Adrenal gland (tissue), 5 donors: ENCODE data around the gene KIR3DL1.
"Not testable (repeated sequence)": the region's sequence is repeated elsewhere in the genome, so short reads cannot be mapped to it uniquely, and the experiment has no call there.

Source experiments
- POLR2A ChIP-seq, 2 donors: fragments of 450-650 bp; IDR thresholded peaks; one replicate each; pipeline ENCODE4 v1.6.1; 2017; ENCODE audit warnings: antibody characterized with exemption in 2 of 2, mild to moderate bottlenecking in 2 of 2, moderate library complexity in 1 of 2
- TF ChIP-seq, protein P1 (sequence below), 6 experiments: fragments of 450-650 bp in 4 of 6; fragments of 200-600 bp in 2 of 6; sonication (generic) in 1 of 6; IDR thresholded peaks; 1 replicate in 5 of 6; 2 replicates in 1 of 6; pipeline versions ENCODE4 v1.5.1 to v1.8.0; 2016 to 2021; ENCODE audit warnings: antibody characterized with exemption in 6 of 6, mild to moderate bottlenecking in 2 of 6, moderate library complexity in 1 of 6
- donor health status: DM: no; HTN: no; CAD: no.

DNA sequence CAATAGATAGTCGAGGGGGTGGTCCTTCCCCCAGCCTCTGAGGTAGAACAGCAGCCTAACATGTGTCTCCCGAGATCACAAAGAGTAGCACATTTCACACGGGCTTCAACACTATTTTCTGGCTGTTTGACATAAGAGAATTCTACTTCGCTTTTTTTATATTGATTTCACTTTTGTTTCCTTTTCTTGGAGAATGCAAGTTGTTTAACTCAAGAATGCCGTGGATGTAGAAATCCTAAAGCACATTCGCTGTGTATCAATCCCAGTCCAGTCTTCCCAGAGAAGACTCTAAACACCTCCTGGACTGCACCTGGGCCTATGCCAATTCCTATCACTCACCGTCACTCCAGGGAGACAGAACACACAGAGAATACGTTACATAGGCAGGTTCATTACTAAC lies 11.8 kb downstream of the KIR3DL1 start:
- not testable (repeated sequence) for TF ChIP-seq POLR2A (IDR thresholded peaks at IDR 0.05)
- TF ChIP-seq, protein P1, sequence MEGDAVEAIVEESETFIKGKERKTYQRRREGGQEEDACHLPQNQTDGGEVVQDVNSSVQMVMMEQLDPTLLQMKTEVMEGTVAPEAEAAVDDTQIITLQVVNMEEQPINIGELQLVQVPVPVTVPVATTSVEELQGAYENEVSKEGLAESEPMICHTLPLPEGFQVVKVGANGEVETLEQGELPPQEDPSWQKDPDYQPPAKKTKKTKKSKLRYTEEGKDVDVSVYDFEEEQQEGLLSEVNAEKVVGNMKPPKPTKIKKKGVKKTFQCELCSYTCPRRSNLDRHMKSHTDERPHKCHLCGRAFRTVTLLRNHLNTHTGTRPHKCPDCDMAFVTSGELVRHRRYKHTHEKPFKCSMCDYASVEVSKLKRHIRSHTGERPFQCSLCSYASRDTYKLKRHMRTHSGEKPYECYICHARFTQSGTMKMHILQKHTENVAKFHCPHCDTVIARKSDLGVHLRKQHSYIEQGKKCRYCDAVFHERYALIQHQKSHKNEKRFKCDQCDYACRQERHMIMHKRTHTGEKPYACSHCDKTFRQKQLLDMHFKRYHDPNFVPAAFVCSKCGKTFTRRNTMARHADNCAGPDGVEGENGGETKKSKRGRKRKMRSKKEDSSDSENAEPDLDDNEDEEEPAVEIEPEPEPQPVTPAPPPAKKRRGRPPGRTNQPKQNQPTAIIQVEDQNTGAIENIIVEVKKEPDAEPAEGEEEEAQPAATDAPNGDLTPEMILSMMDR (IDR thresholded peaks at IDR 0.05), result not testable (repeated sequence)
